ENCODE measurements around the gene PNRC2.
"Not testable (repeated sequence)": the region's sequence is repeated elsewhere in the genome, so short reads cannot be mapped to it uniquely, and the experiment has no call there.

The PNRC2 gene

GRCh38 chr1:24007079-24007478 lies 47.5 kb downstream of the PNRC2 start:
- in situ Hi-C loops (cut with HindIII; ENCODE audit: low pct_unique_long_range_greater_than_20kb, low sequenced_read_pairs) = no loop called here

GRCh38 chr1:24008574-24009184 lies 49.1 kb downstream of the PNRC2 start:
- DNase-seq (ENCODE audit: low read depth in 1 of 2, low spot score in 1 of 2); in situ Hi-C loops (cut with HindIII; ENCODE audit: low pct_unique_long_range_greater_than_20kb, low sequenced_read_pairs): not testable (repeated sequence)

More at GRCh38 chr1:24007079-24007478, 47.5 kb downstream of the PNRC2 start:
- no peak for TF ChIP-seq JUND (IDR thresholded peaks at IDR 0.05; ENCODE audit: low read depth)
- DNase-seq (ENCODE audit: low read depth in 1 of 2, low spot score in 1 of 2) = no peak

- in situ Hi-C loops (cut with HindIII; ENCODE audit: low pct_unique_long_range_greater_than_20kb, low sequenced_read_pairs) = no loop called here
- no peak for TF ChIP-seq JUND (IDR thresholded peaks at IDR 0.05; ENCODE audit: low read depth)
- no peak for DNase-seq (ENCODE audit: low read depth in 1 of 2, low spot score in 1 of 2)
Measured at GRCh38 chr1:24009406-24009805, 49.8 kb downstream of the PNRC2 start.

GRCh38 chr1:24010650-24011049 lies 51.0 kb downstream of the PNRC2 start:
- no peak for TF ChIP-seq JUND (IDR thresholded peaks at IDR 0.05; ENCODE audit: low read depth)
- in situ Hi-C loops (cut with HindIII; ENCODE audit: low pct_unique_long_range_greater_than_20kb, low sequenced_read_pairs) = no loop called here
- DNase-seq (ENCODE audit: low read depth in 1 of 2, low spot score in 1 of 2) = no peak

- in situ Hi-C loops (cut with HindIII; ENCODE audit: low pct_unique_long_range_greater_than_20kb, low sequenced_read_pairs); DNase-seq (ENCODE audit: low read depth in 1 of 2, low spot score in 1 of 2): not testable (repeated sequence)
Measured at GRCh38 chr1:24012878-24013277, 53.2 kb downstream of the PNRC2 start.

Data from T47D (cell line).